ENCODE results near the gene PGAP3.

Gene PGAP3

DNA sequence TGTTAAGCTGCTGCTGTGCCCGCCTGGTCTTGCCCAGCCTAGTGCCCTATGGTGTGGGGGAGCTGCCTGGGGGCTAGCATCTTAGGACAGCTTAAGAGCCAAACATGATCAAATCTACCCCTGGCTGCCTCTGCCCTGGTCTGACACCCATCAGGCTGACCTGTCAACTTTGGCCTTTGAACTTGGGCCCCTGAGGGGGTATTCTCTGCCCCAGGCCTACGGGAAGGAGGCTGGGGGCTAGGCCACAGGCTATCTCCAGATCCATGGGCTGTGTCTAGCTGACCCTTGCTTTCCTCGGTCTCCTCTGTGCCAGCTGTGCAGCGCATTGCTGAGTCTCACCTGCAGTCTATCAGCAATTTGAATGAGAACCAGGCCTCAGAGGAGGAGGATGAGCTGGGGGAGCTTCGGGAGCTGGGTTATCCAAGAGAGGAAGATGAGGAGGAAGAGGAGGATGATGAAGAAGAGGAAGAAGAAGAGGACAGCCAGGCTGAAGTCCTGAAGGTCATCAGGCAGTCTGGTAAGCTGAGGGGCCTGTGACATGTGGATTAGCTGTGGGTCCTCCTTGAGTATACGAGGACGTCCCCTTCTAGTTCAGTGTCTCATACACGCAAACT, 54.2 kb downstream of the PGAP3 start:
- no peak for DNase-seq

DNA sequence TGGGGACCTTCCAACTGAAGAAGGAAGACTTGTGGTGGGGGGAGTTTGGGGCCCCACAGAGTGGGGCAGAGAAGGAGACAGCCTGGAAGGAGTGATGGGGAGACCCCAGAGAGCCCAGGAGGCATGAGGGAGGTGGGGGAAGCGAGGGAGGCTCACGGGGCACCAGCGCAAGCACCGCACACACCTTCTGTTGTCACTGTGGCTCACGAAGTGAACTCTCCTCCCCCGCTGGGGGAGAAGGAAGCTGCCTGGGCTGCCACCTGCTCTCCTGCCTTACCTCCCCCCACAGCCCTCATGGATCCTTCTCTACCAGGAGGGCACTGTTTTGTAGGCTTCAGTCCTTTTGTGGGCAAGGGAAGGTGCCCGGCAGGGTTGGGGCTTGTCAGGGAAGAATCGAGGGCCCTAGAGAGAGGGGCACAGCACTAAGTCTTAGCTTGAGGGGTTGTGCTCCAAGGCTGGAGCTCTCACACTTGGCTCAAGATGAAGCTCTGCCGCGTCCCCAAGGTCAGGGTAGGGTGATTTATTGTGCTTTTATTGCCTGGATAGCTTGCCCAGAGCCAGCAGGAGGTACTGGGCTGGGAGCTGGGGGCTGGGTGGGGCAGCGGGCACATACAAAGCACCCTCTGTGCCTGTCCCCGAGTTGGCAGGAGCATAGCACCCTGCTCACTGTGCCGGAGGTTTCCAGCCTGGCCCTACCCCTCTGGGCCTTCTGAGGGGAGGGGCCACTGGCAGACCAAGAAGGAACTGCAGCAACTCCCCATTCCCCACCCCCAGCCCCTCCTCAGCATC, 55.5 kb downstream of the PGAP3 start:
- no peak for DNase-seq

- DNase-seq, result no peak
These were observed 56.5 kb downstream of the PGAP3 start for GRCh38 chr17:39631403-39631802.

GRCh38 chr17:39629898-39630297, 58.0 kb downstream of the PGAP3 start:
- no peak for DNase-seq

GRCh38 chr17:39629494-39629880, 58.4 kb downstream of the PGAP3 start:
- DNase-seq, result no peak

- DNase-seq, result no peak
These were observed 59.0 kb downstream of the PGAP3 start for GRCh38 chr17:39628655-39629493.

DNA sequence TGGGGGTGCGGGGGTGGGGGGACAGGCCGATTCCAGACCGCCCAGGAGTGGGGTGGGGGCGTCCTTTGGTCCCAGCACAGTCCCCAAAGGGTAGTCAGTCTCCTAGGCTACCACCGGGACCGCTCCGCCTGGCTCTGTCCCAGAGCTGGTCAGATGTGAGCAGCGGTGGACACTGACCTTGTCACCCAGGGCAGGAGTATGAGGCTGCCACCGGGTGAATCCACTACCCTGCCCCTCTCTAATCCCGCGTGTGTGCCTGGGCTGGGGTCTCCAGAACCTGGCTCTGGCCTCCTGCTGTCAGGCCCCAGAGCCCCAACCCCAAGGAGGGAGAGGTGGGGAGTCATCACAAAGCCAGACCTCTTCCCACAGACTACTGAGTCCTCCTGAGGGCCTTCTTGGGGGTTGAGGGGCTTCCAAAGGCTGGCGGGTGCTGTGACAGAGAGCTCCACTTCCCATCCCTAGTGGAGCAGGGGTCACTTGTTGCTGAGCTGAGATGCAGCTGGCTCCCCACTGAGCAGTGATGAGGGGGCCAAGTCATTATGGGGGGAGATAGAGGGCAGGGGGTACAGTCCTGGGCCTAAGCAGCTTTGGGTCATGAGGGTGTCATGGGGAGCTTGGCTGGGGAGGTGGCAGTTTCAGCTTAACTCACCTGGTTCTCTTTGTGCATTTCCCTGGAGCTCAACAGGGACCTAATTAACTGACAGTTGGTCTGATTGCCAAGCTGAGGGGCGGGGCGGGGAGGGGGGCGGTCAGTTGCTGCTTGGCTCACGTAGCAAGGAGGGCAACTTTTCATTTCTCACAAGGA, 59.9 kb downstream of the PGAP3 start:
- DNase-seq, result no peak

- DNase-seq, result no peak
These were observed 60.7 kb downstream of the PGAP3 start for GRCh38 chr17:39627047-39627711.

- no peak for DNase-seq
These were observed 61.4 kb downstream of the PGAP3 start, which contains the start of gene PPP1R1B for GRCh38 chr17:39626171-39627046. Gene PPP1R1B (plus strand): TSS chr17:39626952. CDS start chr17:39627393, 441 bp downstream.

- DNase-seq, result no peak
These were observed 62.6 kb downstream of the PGAP3 start for GRCh38 chr17:39625198-39625785.

GRCh38 chr17:39624313-39624712, 63.5 kb downstream of the PGAP3 start:
- no peak for DNase-seq

DNA sequence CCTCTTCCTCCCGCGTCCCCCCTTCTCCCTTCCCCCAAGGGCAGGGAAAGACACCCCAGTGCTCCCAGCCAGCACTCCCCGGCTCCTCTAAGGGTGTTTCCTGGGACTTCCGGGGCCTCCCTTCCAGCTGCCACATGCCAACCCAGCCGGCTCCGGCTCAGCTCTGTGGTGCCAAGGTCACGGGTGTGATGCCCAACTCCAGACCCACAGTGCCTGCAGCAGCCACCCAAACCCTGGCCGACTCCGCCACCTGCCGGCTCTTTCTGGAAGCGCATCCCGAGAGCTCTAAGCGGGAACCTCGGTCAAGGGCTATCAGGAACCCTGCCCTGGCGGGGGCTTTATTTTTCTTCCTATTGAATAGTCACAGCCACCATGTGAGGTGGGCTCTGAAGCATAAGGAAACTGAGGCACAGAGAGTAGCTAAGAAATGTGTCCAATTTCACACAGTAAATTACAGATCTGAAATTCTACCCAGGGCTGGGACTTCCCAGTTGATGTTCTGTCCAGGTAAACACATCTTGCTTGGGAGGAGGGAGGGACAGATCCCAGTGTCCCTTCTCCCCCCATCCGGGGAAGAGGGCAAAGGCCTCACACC, 64.4 kb downstream of the PGAP3 start:
- peak; percentile 80 for DNase-seq

GRCh38 chr17:39622380-39623006, 65.4 kb downstream of the PGAP3 start:
- no peak for DNase-seq

DNA sequence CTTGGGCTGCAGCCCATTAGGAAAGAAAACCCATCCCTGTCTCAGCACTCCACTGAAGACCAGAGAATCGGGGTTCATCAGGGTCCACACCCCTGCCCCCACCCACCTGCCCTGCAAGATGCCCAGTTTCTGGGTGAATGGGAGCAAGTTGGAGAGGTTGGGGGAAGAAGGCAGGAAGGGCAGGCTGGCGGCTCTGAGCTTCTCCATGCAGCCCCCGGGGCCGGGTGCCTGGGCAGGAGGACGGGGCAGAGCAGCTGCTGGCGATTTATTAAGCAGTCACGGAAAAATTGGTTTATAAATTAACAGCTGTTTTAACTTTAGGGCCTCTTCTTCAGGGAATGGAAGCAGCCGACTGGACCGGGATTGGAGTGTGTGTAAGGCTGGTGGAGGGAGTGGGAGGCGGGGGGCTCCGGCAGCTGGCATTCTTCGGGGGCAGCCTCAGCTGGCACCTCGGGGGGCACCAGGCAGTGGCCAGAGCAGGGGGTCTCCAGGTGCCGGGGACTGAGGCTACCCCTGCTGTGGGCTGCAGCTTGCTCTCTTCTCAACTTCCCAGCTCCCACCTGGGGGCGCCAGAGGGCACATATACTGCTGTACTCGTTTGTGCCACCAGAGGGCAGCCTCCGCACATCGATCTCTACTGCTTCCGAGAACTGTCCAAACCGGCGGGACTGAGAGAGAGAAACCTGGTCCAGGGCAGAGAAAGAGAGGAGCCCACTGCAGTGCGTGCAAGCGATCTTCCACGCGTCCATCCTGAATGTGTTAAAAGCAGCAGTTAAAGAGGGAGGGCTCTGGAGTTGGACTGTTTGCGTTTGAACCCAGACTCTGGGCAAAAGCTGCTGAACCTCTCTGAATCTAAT, 66.1 kb downstream of the PGAP3 start:
- peak; percentile 85 for DNase-seq
